ENCODE measurements around the gene CDC73.

DNA sequence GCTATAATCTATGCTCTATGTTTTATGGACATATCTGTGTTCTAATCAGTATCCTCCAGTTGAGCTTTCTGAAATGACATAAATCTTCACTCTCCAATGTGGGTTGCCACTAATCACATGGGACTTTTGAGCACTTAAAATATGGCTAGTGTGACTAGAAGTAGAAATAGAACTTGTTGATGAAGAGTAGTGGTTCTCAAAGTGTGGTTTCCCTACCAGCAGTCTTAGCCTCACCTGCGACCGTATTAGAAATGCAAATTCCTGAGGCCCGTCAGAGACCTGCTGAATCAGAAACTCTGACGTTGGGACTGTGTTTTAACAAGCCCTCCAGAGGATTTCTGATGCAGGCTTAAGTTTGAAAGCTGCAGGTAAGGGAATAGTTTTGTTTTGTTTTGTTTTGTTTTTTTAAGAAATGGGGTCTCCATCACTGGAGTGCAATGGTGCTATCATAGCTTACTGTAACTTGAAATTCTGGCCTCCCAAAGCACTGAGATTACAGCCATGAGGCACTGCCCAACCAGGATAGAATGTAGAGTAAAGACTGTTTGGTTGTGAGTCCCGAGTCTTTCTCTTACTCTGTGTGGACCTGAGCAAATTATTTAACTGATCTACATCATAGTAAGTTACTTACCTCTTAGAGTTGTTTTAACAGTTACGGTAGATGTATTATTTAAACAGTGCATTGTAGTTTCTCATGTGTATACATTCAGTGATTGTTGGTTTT, 38.3 kb upstream of the CDC73 start:
- TF ChIP-seq, protein P1, sequence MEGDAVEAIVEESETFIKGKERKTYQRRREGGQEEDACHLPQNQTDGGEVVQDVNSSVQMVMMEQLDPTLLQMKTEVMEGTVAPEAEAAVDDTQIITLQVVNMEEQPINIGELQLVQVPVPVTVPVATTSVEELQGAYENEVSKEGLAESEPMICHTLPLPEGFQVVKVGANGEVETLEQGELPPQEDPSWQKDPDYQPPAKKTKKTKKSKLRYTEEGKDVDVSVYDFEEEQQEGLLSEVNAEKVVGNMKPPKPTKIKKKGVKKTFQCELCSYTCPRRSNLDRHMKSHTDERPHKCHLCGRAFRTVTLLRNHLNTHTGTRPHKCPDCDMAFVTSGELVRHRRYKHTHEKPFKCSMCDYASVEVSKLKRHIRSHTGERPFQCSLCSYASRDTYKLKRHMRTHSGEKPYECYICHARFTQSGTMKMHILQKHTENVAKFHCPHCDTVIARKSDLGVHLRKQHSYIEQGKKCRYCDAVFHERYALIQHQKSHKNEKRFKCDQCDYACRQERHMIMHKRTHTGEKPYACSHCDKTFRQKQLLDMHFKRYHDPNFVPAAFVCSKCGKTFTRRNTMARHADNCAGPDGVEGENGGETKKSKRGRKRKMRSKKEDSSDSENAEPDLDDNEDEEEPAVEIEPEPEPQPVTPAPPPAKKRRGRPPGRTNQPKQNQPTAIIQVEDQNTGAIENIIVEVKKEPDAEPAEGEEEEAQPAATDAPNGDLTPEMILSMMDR (IDR thresholded peaks at IDR 0.05; ENCODE audit: low read length) = no peak
- no peak for TF ChIP-seq EZH2 (optimal IDR thresholded peaks at IDR 0.05; ENCODE audit: low read depth, low read length)

Data from MM.1S (cell line).